GM12801 (cell line): Measurements from ENCODE around the gene PAX7.

Source experiments
- TF ChIP-seq, protein P1 (sequence below): IDR thresholded peaks from one replicate; pipeline ENCODE4 v1.5.1; 2011; ENCODE audit warnings: control low read depth; ENCODE audit not compliant: insufficient read length; ENCODE audit errors: extremely low read depth

The PAX7 gene

DNA sequence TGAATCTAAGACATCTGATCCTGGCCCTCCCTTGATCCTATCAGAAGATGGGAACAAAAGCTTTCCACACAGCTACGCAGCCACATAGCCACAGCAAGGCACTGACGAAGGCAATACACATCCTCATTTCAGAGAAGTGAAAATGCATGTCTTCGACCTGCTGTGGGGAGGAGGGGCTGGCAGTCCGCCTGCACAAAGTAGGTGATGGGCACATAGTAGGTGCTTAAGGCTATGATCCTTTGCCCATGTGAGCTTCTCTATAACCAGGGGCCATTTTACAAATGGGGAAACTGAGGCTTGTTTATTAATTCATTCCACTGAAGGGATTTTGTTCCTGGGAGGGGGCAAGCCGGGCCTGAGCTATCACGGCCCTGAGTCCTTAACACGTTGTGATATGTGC is 94.2 kb downstream of the PAX7 start:
- TF ChIP-seq, protein P1, sequence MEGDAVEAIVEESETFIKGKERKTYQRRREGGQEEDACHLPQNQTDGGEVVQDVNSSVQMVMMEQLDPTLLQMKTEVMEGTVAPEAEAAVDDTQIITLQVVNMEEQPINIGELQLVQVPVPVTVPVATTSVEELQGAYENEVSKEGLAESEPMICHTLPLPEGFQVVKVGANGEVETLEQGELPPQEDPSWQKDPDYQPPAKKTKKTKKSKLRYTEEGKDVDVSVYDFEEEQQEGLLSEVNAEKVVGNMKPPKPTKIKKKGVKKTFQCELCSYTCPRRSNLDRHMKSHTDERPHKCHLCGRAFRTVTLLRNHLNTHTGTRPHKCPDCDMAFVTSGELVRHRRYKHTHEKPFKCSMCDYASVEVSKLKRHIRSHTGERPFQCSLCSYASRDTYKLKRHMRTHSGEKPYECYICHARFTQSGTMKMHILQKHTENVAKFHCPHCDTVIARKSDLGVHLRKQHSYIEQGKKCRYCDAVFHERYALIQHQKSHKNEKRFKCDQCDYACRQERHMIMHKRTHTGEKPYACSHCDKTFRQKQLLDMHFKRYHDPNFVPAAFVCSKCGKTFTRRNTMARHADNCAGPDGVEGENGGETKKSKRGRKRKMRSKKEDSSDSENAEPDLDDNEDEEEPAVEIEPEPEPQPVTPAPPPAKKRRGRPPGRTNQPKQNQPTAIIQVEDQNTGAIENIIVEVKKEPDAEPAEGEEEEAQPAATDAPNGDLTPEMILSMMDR = no peak

DNA sequence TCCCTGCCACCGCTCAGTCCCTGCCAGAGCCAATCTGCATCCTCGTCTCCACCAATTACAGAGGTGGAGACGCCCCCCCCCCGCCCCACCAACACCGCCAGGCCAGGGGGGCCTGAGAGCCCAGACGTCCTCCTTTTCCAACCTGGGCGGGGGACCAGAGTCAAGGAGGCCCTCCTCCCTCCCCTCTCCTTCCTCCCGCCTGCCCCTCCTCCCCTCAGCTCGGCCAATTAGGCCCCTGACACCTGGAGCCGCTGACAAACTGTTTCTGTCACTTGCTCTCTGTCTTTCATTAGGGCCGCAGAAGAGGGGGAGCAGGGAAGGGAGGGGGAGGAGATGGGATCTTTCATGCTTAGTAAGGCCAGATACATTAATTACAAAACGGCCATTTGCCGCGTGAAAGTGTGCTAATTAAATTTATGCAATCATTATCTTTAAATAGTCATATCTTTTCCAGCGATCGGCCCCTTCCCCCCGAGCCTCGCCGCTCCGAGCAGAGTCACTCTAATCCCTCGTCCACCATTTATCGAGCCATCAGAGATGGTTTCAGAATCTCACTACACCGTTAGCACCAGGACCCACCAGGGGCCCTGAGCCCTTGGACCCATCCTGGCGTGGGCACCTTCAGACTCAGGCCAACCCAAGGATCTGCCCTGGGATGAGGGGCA is 94.7 kb downstream of the PAX7 start:
- TF ChIP-seq, protein P1 = no peak

DNA sequence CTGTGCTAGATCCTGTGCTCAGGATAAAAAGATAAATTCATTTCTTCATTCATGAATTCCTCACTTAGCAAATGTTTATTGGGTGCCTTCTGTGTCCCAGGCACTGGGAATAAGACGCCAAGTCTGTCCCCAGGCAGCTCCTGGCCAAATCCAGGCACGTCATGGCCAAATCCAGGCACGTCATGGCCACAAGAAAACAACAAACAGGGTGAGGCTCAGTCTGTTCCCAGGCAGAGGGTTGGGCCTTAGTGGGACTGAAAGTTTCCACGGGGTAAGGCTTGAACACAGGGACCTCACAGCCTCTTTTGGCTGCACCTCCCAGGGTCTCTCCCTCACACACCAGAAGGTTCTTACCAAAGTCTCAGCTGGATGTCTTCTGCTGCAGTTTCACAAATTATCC is 95.7 kb downstream of the PAX7 start:
- TF ChIP-seq, protein P1 = no peak

DNA sequence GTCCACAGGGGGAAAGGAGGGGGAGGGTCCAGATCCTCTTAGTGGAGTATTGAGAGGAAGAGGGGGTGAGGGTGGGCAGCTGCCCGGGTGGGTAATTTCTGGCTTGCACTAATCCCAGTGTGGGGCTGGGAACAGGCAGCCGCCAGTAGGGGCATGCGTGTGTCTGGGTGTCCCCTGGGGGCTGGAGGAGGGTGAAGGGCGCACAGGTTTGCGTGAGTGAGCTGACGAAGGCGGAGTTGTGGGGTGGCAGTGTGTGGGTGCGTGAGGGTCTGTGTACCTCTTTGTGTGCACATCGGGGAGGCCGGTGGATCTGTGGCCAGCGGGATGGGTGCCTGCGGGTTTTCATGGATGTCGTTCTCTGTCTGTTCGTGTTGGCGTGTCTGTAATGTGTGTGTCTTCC is 97.3 kb downstream of the PAX7 start:
- TF ChIP-seq, protein P1 = no peak

DNA sequence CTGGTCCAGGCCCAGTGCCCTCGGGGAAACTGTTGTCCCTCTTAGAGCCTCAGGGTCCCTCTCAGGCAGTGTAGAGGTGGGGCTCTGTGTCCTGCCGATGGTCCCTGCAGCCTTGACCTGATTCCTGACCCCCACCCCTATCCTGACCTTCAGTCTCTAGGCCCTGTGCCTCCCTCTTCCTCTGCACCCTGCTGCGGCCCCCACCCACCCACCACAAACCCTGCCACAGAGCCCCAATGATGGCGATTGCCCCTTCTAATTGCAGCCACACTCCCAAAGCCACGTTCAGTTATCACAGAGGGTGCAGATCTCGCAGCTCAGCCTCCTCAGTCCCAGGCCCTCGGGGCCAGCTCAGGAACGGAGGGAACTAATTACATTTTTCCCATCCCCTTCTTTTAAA is 99.7 kb downstream of the PAX7 start:
- TF ChIP-seq, protein P1 = no peak

DNA sequence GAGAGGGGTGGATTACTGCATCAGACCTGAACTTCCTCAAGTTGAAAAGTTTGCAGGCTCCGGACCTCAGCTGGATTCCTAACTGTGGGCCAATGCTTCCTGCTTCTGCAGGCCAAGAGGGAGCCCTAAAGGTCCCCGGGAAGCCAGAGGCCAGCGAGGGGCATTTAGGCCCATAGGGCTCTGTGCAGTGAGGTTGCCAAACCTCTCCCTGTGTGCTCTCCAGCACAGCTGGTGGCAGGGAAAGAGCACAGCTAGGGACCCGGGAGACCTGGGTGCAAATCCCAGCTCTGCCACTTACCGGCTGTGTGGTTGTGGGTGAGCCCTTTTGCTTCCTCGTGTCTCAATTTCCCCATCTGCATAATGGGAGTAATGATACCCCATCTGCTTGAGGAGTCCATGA is 100.5 kb downstream of the PAX7 start:
- TF ChIP-seq, protein P1 = no peak

DNA sequence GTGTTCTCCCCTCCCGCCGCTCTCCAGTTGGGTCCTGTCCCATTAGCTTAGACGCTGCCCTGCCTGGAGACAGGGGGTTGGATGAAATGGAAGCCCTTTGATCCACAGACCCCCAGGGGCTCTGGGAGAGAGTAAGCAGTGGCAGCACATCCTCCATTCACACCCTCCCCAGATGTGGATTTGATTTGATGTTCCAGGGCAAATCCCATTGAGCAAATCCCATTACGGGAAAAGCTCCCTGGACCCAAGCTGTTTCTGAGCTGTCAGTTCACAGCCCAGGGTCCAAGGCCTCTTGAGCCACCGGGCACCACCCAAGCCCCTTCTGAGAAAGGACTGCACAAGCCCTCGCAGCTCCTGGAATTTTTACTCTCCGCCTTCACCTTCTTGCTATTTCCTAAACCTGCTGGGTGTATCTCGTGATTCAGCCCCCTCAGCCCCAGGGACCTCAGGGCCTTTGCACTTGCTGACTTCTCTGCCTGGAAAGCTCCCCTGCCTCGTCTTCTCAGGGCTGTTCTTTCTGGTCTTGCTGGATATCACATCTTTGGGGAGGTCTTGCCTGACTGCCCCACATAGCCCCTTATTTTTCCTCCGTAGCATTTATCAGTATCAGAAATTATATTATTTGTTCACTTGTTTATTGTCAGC is 101.1 kb downstream of the PAX7 start:
- TF ChIP-seq, protein P1 = no peak
